HG03039 (cell line): ENCODE data around the gene FHL1.

ENCODE experiments used
- ATAC-seq: cut with Tn5 transposase; IDR thresholded peaks from one replicate; pipeline ENCODE4 v1.9.1; 2021; ENCODE audit warnings: mild to moderate bottlenecking, moderate library complexity; ENCODE audit not compliant: unreplicated experiment

Gene FHL1

GRCh38 chrX:136250191-136251040 lies 103.1 kb downstream of the FHL1 start:
- peak; percentile 34 for ATAC-seq

- peak; percentile 79 for ATAC-seq
Observed at GRCh38 chrX:136251041-136251991, 104.0 kb downstream of the FHL1 start, which contains the start of gene MAP7D3. TSS of gene MAP7D3 (minus strand) at chrX:136251400. CDS start at chrX:136251358, 42 bp downstream.

GRCh38 chrX:136255541-136255940 lies 108.2 kb downstream of the FHL1 start:
- ATAC-seq = no peak

- ATAC-seq = no peak
Observed at GRCh38 chrX:136256026-136256425, 108.7 kb downstream of the FHL1 start.

- no peak for ATAC-seq
Observed at GRCh38 chrX:136258951-136259350, 111.6 kb downstream of the FHL1 start.

- ATAC-seq = no peak
Observed at GRCh38 chrX:136259543-136259942, 112.2 kb downstream of the FHL1 start.

GRCh38 chrX:136260776-136261175 lies 113.4 kb downstream of the FHL1 start:
- no peak for ATAC-seq
